HepG2 (cell line): ENCODE measurements around the gene ZNF474. TPM values are rescaled to one million over a fixed set of nuclear protein-coding genes. Genes with fewer than 3 reads are reported as not detected.

ENCODE experiments used
- ATAC-seq: fragments of 200-7000 bp; cut with Tn5 transposase; 3 replicates; pipeline ENCODE4 v1.9.1; 2020; ENCODE audit warnings: mild to moderate bottlenecking, moderate library complexity
- BruUV-seq: library from RNA; stranded (reverse); fragments of 400-500 nt; replicated peaks from 2 replicates; lab custom pipeline; 2021; lab: Mats Ljungman, UMichigan
- CTCF ChIA-PET: fragments of 300-600 bp; formaldehyde crosslinking; extraction: SDS; loops from one replicate; lab custom pipeline; 2021; ENCODE audit warnings: low total read pairs, inconsistent platforms, low intra/inter-chr PET ratio; lab: Yijun Ruan, JAX
- POLR2A ChIA-PET: fragments of 350-600 bp; sonication (Branson Sonifier 250); formaldehyde crosslinking; loops from one replicate; lab custom pipeline; 2020; ENCODE audit warnings: antibody characterized with exemption, inconsistent platforms; lab: Yijun Ruan, JAX
- DNase-seq: peaks from one replicate; pipeline ENCODE4 v3.0.0-alpha.2; 2015; ENCODE audit warnings: low spot score
- FAIRE-seq: peaks from 3 replicates; lab custom pipeline; 2011; peaks lifted over from hg19 to GRCh38; lab: Jason Lieb, UNC
- H2AFZ ChIP-seq: one replicate; pipeline ENCODE4 v1.6.1; 2011; ENCODE audit warnings: low read length, inconsistent platforms
- H3K27ac ChIP-seq: fragments of 300-600 bp; 3 replicates; pipeline ENCODE4 v1.8.0; 2011; ENCODE audit warnings: mixed run types, mild to moderate bottlenecking, mixed read lengths, low read length, inconsistent platforms; ENCODE audit not compliant: insufficient read depth; ENCODE audit errors: extremely low read length
- H3K27me3 ChIP-seq, 2 experiments: fragments of 200-600 bp in 1 of 2; 2 replicates in 1 of 2; 3 replicates in 1 of 2; pipeline versions ENCODE4 v1.6.0 to v1.8.0; 2011; ENCODE audit warnings: low read length in 2 of 2, mild to moderate bottlenecking in 2 of 2, moderate library complexity in 2 of 2, inconsistent platforms in 1 of 2; ENCODE audit not compliant: insufficient read depth in 2 of 2, control insufficient read depth in 1 of 2
- H3K36me3 ChIP-seq, 2 experiments: fragments of 200-600 bp in 1 of 2; replicated peaks in 1 of 2; 2 replicates in 1 of 2; 3 replicates in 1 of 2; pipeline versions ENCODE4 v1.5.1 to v1.8.0; 2011; ENCODE audit warnings: low read length in 2 of 2, inconsistent platforms in 1 of 2; ENCODE audit not compliant: insufficient read depth in 2 of 2, control insufficient read depth in 1 of 2
- H3K4me1 ChIP-seq: 2 replicates; pipeline ENCODE4 v1.5.1; 2012; ENCODE audit warnings: low read length, inconsistent platforms; ENCODE audit not compliant: insufficient read depth
- H3K4me2 ChIP-seq: 2 replicates; pipeline ENCODE4 v1.6.0; 2011; ENCODE audit warnings: low read depth, low read length, inconsistent platforms
- H3K4me3 ChIP-seq, 3 experiments: fragments of 200-600 bp in 1 of 3; sonication (generic), shearing (Covaris generic) in 1 of 3; replicated peaks in 1 of 3; 2 replicates each; pipeline ENCODE4 v1.5.1; 2011 to 2016; ENCODE audit warnings: low read length in 3 of 3, inconsistent platforms in 2 of 3, low read depth in 2 of 3, mild to moderate bottlenecking in 2 of 3, control low read depth in 1 of 3, mixed read lengths in 1 of 3; ENCODE audit not compliant: insufficient read depth in 1 of 3
- H3K79me2 ChIP-seq: one replicate; pipeline ENCODE4 v1.6.1; 2011; ENCODE audit warnings: low read length, inconsistent platforms; ENCODE audit not compliant: insufficient read depth
- H3K9ac ChIP-seq: 2 replicates; pipeline ENCODE4 v1.6.0; 2011; ENCODE audit warnings: mild to moderate bottlenecking, low read depth, low read length, inconsistent platforms; ENCODE audit not compliant: insufficient read depth
- H3K9me3 ChIP-seq: 2 replicates; pipeline ENCODE4 v1.5.1; 2012; ENCODE audit warnings: mild to moderate bottlenecking, low read length
- H4K20me1 ChIP-seq: 2 replicates; pipeline ENCODE4 v1.6.0; 2011; ENCODE audit warnings: inconsistent platforms, mild to moderate bottlenecking, low read length, moderate library complexity; ENCODE audit not compliant: insufficient read depth
- ATF7 ChIP-seq, 2 experiments: fragments of 450-650 bp in 1 of 2; sonication (generic) in 1 of 2; formaldehyde crosslinking in 1 of 2; IDR thresholded peaks; 2 replicates each; pipeline versions ENCODE4 v1.4.0 to v1.6.1; 2016 to 2020; ENCODE audit warnings: antibody characterized with exemption in 1 of 2, mild to moderate bottlenecking in 1 of 2, missing genetic modification reagents in 1 of 2
- ATF7-NPFF ChIP-seq: sonication (generic); formaldehyde crosslinking; IDR thresholded peaks from 2 replicates; pipeline ENCODE4 v1.8.1; 2023; ENCODE audit warnings: mild to moderate bottlenecking, low read depth, missing genetic modification reagents, moderate library complexity
- EED ChIP-seq: sonication (generic); formaldehyde crosslinking; IDR thresholded peaks from 2 replicates; pipeline ENCODE4 v1.5.0; 2020; ENCODE audit warnings: mild to moderate bottlenecking, missing genetic modification reagents
- ISL2 ChIP-seq: sonication (generic); formaldehyde crosslinking; IDR thresholded peaks from 2 replicates; pipeline ENCODE4 v1.5.0; 2020; ENCODE audit warnings: missing genetic modification reagents
- JUND ChIP-seq: sonication (generic); formaldehyde crosslinking; IDR thresholded peaks from 2 replicates; pipeline ENCODE4 v1.8.0; 2022; ENCODE audit warnings: mild to moderate bottlenecking, missing genetic modification reagents
- PAX8 ChIP-seq: sonication (generic); formaldehyde crosslinking; IDR thresholded peaks from 2 replicates; pipeline ENCODE4 v1.8.0; 2022; ENCODE audit warnings: mild to moderate bottlenecking, missing genetic modification reagents, borderline replicate concordance
- RAD51 ChIP-seq: fragments of 450-650 bp; IDR thresholded peaks from 2 replicates; pipeline ENCODE4 v1.6.1; 2016; ENCODE audit warnings: borderline replicate concordance
- SYNCRIP ChIP-seq: fragments of 200-400 bp; formaldehyde crosslinking; IDR thresholded peaks from 2 replicates; pipeline ENCODE4 v1.6.1; 2018; ENCODE audit warnings: mild to moderate bottlenecking, low read depth, low read length; ENCODE audit not compliant: insufficient read depth
- ZBTB34 ChIP-seq: sonication (generic); formaldehyde crosslinking; IDR thresholded peaks from 2 replicates; pipeline ENCODE4 v1.8.0; 2022; ENCODE audit warnings: mild to moderate bottlenecking, missing genetic modification reagents
- ZNF710 ChIP-seq: sonication (generic); formaldehyde crosslinking; IDR thresholded peaks from 2 replicates; pipeline ENCODE4 v1.5.0; 2020; ENCODE audit warnings: mild to moderate bottlenecking, missing genetic modification reagents, borderline replicate concordance
- WGBS: methylation state at CpG from one replicate; pipeline ENCODE4 v1.1.6; 2017; ENCODE audit warnings: low lambda C conversion rate; 5-methylcytosine and 5-hydroxymethylcytosine counted together
- in situ Hi-C: cut with HindIII; loops from 2 replicates; pipeline ENCODE4 v1.10.0; 2017; ENCODE audit warnings: low pct_unique_long_range_greater_than_20kb; ENCODE audit not compliant: extremely low pct_ligation_motif_present
- intact Hi-C: fragments of 100-400 bp; cut with micrococcal nuclease; formaldehyde crosslinking; loops from one replicate; pipeline ENCODE4 v1.10.0; 2022; ENCODE audit not compliant: unreplicated experiment
- polyA plus RNA-seq, 8 experiments: library from polyadenylated mRNA; depleted of rRNA in 3 of 8; stranded (reverse) in 7 of 8; unstranded in 1 of 8; fragments of >200 nt; fragmentation: Illumina TruSeq in 4 of 8; extraction: Trizol in 4 of 8; gene quantifications; 2 replicates each; pipeline versions ENCODE4 v1.2.1 to v1.2.3, GENCODE V29; 2011 to 2016; ENCODE audit warnings: low read depth in 4 of 8, missing spikeins in 1 of 8, mixed read lengths in 1 of 8; ENCODE audit not compliant: insufficient read depth in 1 of 8
- total RNA-seq, 5 experiments: library from RNA; depleted of rRNA; stranded (reverse); fragments of >200 nt; fragmentation: Illumina TruSeq; extraction: Trizol; gene quantifications; 2 replicates each; pipeline ENCODE4 v1.2.3, GENCODE V29; 2016; ENCODE audit warnings: low read depth in 1 of 5
- TF ChIP-seq, protein P1 (sequence below): sonication (generic); formaldehyde crosslinking; conservative IDR thresholded peaks from 2 replicates; pipeline ENCODE4 v1.4.0; 2020; ENCODE audit warnings: missing genetic modification reagents
- TF ChIP-seq, protein P2 (sequence below): sonication (generic); formaldehyde crosslinking; IDR thresholded peaks from 2 replicates; pipeline ENCODE4 v1.4.0; 2020; ENCODE audit warnings: missing genetic modification reagents

ZNF474 gene
- total and polyA plus RNA-seq, 2 of the 13 experiments (the other 11 are each of a cell fraction or from before 2014, with no cell fraction given) = 0.07 TPM; not detected in 1

DNA sequence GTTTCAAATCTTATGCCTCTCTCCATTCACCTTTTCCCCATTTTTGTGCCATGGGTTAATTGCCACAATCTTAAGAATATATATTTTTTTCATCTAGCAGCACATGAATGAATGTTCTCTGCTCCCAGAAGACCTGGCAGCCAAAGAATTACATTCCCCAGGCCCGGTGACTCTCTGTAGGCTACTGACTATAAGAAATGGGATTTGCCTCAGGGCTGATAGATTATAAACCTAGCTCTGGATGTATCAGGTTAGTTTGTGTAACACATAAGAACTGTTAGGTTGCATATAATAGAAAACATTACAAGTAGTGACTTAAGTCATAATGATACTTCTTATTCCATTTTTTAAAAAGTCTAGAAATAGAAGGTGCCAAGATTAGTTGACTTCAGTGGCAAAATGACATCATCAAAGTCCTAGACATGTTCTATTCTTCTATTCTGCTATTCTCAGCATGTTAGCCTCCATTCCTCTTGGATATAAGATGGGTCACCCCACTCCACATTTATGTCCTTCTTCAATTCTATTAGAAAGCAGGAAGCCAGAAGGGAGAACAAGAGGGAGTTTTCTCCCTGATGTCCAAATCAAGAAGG, 10.9 kb upstream of the ZNF474 start:
- H3K79me2 ChIP-seq = no peaks in the 10 kb centered on the region
- CTCF ChIA-PET = no interaction called here
- no peak for DNase-seq
- WGBS = 0% methylated on average over 1 of the region's 1 CpG
- in situ Hi-C loops = no loop called here
- no TSS peak for BruUV-seq
- no peak overlapping the region for H2AFZ ChIP-seq
- POLR2A ChIA-PET = no interaction called here
- H4K20me1 ChIP-seq = no peaks in the 10 kb centered on the region
- FAIRE-seq = no peak
- no peaks in the 10 kb centered on the region for H3K9me3 ChIP-seq
- no peaks in the 10 kb centered on the region for H3K36me3 ChIP-seq
- TF ChIP-seq ATF7 (IDR thresholded peaks at IDR 0.05) (peak; percentile 61; the same call in 1 of the 2 replicates), ATF7 (CRISPR knock-in tag; IDR thresholded peaks at IDR 0.05) (no peak), ZBTB34 (CRISPR knock-in tag) (no peak)
- H3K4me2 ChIP-seq = no peak overlapping the region
- H3K4me1 ChIP-seq = no peaks in the 10 kb centered on the region
- no peaks in the 10 kb centered on the region for H3K27me3 ChIP-seq
- intact Hi-C loops = no loop called here
- no peak for ATAC-seq
- no peak overlapping the region for H3K9ac ChIP-seq
- no peak overlapping the region for H3K4me3 ChIP-seq
- no peak overlapping the region for H3K27ac ChIP-seq

- Histone ChIP-seq H3K79me2 (no peaks in the 10 kb centered on the region), H3K4me1 (no peaks in the 10 kb centered on the region), H3K4me2 (no peak overlapping the region), H3K27me3 (no peaks in the 10 kb centered on the region), H3K4me3 (no peak overlapping the region), H3K9me3 (no peaks in the 10 kb centered on the region), H4K20me1 (no peaks in the 10 kb centered on the region), H3K9ac (no peak overlapping the region), H3K36me3 (no peaks in the 10 kb centered on the region), H3K27ac (no peak overlapping the region), H2AFZ (no peak overlapping the region)
- POLR2A ChIA-PET = no interaction called here
- FAIRE-seq (no peak), ATAC-seq (no peak), DNase-seq (no peak)
- BruUV-seq = no TSS peak
- CTCF ChIA-PET = no interaction called here
- whole genome bisulfite sequencing = 2% methylated on average over 3 of the region's 3 CpGs
- in situ Hi-C loops (no loop called here), intact Hi-C loops (no loop called here)
- TF ChIP-seq SYNCRIP (no peak), ATF7-NPFF (CRISPR knock-in tag) (no peak), PAX8 (CRISPR knock-in tag) (no peak), JUND (CRISPR knock-in tag) (no peak), EED (CRISPR knock-in tag) (no peak), RAD51 (no peak), ISL2 (no peak), ZNF710 (CRISPR knock-in tag) (no peak)
- TF ChIP-seq, protein P1, sequence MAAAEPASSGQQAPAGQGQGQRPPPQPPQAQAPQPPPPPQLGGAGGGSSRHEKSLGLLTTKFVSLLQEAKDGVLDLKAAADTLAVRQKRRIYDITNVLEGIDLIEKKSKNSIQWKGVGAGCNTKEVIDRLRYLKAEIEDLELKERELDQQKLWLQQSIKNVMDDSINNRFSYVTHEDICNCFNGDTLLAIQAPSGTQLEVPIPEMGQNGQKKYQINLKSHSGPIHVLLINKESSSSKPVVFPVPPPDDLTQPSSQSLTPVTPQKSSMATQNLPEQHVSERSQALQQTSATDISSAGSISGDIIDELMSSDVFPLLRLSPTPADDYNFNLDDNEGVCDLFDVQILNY (CRISPR knock-in tag) = no peak
- TF ChIP-seq, protein P2, sequence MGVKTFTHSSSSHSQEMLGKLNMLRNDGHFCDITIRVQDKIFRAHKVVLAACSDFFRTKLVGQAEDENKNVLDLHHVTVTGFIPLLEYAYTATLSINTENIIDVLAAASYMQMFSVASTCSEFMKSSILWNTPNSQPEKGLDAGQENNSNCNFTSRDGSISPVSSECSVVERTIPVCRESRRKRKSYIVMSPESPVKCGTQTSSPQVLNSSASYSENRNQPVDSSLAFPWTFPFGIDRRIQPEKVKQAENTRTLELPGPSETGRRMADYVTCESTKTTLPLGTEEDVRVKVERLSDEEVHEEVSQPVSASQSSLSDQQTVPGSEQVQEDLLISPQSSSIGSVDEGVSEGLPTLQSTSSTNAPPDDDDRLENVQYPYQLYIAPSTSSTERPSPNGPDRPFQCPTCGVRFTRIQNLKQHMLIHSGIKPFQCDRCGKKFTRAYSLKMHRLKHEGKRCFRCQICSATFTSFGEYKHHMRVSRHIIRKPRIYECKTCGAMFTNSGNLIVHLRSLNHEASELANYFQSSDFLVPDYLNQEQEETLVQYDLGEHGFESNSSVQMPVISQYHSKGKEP (CRISPR knock-in tag) = no peak
Observed at GRCh38 chr5:122119205-122119604, 10.1 kb upstream of the ZNF474 start.
